ENCODE results near the gene DOCK9. TPM values are rescaled to one million over a fixed set of nuclear protein-coding genes. Genes with fewer than 3 reads are reported as not detected.

The DOCK9 gene
- total and polyA plus RNA-seq, 2 donors, result 63.5 to 84.4 TPM

DNA sequence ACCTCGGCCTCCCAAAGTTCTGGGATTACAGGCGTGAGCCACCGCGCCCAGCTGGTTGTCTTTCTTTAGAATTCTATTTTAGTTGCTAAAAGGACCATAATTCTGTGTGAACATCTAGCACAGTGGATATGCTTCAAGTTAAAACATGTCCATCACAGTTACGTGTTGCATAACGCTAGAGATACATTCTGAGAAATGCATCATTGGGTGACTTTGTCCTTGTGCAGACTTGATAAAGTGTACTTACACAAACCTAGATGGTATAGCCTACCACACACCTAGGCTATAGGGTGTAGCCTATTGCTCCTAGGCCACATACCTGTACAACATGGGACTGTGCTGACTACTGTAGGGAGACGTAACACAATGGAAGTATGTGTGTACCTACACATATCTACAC, 35.4 kb downstream of the DOCK9 start:
- 95% methylated on average over 7 of the region's 7 CpGs for WGBS
- DNase-seq (ENCODE audit: extremely low spot score), result no peak
- no peaks in the 10 kb centered on the region for H3K4me1 ChIP-seq (ENCODE audit: insufficient read depth)
- H3K27ac ChIP-seq (ENCODE audit: low read depth), result no peak overlapping the region
- H3K4me3 ChIP-seq (ENCODE audit: low read depth, low read length), result no peak overlapping the region
- H3K36me3 ChIP-seq (ENCODE audit: insufficient read depth), result no peaks in the 10 kb centered on the region

DNA sequence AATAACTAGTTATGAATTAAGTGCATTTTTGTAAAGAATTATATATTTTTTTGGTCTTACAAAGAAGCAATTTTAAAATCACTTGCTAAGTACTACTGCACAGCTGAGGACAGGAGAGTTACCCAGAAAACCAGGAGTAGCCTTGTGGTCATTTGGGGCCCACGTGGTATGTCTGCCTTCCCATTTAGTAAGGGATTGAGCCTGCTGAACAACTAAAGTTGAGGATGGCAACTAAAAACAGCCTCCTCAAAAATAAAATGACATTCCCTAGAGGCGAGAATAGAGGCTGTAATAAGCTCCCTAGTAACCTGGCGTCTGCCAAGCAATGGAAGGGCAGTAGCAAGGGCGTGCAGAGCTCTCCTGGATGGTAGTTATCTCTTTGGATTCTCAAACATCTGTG, 36.3 kb downstream of the DOCK9 start:
- Histone ChIP-seq H3K36me3 (ENCODE audit: insufficient read depth) (no peaks in the 10 kb centered on the region), H3K27ac (ENCODE audit: low read depth) (no peak overlapping the region), H3K4me1 (ENCODE audit: insufficient read depth) (no peaks in the 10 kb centered on the region), H3K4me3 (ENCODE audit: low read depth, low read length) (no peak overlapping the region)
- 95% methylated on average over 4 of the region's 4 CpGs for WGBS
- no peak for DNase-seq (ENCODE audit: extremely low spot score)

DNA sequence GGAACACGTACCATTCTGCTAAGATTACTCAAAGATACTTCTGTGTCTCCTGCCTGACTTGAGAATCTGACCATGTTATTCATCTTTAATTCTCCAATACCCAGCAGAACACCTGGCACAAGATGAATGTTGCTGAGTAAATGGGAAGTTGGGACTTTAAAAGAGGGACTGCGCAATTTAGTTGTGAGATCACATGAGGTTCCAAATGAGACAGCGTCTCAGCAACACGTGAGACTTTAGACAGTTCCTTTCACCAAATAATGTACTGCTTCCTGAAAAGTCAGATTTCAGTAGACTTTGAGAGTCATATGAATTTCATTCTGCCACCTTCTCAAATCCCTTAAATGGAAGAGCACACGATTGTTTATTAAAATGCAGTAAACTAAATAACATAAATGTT, 36.7 kb downstream of the DOCK9 start:
- H3K4me1 ChIP-seq (ENCODE audit: insufficient read depth), result no peaks in the 10 kb centered on the region
- no peaks in the 10 kb centered on the region for H3K36me3 ChIP-seq (ENCODE audit: insufficient read depth)
- DNase-seq (ENCODE audit: extremely low spot score), result no peak
- WGBS, result 84% methylated on average over 5 of the region's 5 CpGs
- H3K27ac ChIP-seq (ENCODE audit: low read depth), result no peak overlapping the region
- H3K4me3 ChIP-seq (ENCODE audit: low read depth, low read length), result no peak overlapping the region

DNA sequence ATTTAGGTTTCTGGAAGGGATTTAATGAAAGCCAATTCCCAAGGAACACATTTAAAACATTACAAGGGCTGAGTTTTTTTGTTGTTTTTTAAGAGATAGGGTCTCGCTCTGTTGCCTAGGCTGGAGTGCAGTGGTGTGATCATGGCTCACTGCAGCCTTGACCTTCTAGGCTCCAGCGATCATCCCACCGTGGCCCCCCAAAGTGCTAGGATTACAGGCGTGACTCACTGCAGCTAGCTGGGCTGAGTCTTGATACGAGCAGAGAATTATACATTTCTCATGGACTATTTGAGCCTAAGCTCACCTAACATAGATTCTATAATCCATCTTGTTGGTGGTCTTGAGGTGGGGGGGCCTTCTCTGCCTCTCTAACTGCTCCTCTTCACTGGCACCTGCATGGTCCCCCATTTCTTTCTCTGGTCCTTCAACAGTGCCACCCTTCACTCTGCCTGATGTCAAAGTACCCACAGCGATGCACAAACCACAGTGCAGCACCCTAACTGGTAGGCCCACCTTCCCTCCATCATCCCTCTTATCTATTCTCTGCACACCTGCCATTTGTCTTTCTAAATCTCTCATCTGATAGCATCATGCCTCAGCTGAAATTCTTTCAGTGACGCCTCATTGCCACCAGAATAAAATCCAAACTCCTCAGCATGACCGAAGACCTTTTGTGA, 37.4 kb downstream of the DOCK9 start:
- H3K36me3 ChIP-seq (ENCODE audit: insufficient read depth), result no peaks in the 10 kb centered on the region
- H3K27ac ChIP-seq (ENCODE audit: low read depth), result no peak overlapping the region
- DNase-seq (ENCODE audit: extremely low spot score), result no peak
- no peak overlapping the region for H3K4me3 ChIP-seq (ENCODE audit: low read depth, low read length)
- no peaks in the 10 kb centered on the region for H3K4me1 ChIP-seq (ENCODE audit: insufficient read depth)
- 81% methylated on average over 8 of the region's 8 CpGs for WGBS

DNA sequence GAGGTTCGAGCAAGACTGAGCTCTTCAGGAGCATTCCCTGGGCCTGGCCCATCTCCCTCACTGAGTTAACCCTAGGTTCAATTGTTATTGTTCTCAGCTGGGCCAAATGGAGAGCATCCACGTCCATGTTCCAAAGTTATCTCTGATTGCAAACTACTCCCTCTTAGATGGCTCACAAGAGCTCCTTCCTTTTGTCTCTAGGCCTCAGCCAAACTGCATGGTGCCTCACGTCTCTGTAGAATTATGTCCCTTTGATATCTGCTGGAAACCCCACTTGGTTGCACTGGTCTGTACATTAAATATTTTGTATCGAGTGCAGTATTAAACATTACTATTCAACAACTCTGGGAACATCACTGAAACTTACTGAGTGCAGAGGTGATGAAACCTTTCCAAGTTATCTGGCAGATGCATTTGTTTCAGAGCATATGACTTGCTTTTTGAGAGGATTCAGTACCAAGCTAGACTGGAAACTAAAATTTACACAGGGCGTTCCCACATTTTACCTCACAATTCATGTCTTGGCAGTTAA, 38.1 kb downstream of the DOCK9 start:
- Histone ChIP-seq H3K4me1 (ENCODE audit: insufficient read depth) (no peaks in the 10 kb centered on the region), H3K36me3 (ENCODE audit: insufficient read depth) (no peaks in the 10 kb centered on the region), H3K4me3 (ENCODE audit: low read depth, low read length) (no peak overlapping the region), H3K27ac (ENCODE audit: low read depth) (no peak overlapping the region)
- DNase-seq (ENCODE audit: extremely low spot score), result peak; percentile 40
- WGBS, result 57% methylated on average over 5 of the region's 5 CpGs

DNA sequence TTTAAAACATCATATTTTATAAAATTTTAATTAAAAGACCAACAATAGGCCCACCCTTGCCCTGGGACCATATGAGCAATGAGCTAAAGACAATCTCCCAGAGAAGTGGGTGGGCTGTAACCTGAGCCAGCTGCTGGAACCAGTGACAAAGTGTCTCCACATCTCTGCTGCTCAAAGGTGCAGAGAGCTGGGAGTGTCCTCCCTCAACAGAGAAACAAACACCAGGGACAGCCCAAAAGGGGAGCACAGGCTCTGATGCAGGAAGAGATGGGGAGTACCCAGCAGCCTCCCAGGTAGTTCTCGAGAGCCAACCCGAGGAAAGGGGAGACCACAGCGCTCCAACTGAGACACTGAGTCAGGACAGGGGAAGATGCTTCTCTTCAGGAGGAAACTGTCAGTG, 39.1 kb downstream of the DOCK9 start:
- no peaks in the 10 kb centered on the region for H3K4me1 ChIP-seq (ENCODE audit: insufficient read depth)
- H3K36me3 ChIP-seq (ENCODE audit: insufficient read depth), result no peaks in the 10 kb centered on the region
- no peak overlapping the region for H3K4me3 ChIP-seq (ENCODE audit: low read depth, low read length)
- 81% methylated on average over 3 of the region's 3 CpGs for WGBS
- H3K27ac ChIP-seq (ENCODE audit: low read depth), result no peak overlapping the region
- DNase-seq (ENCODE audit: extremely low spot score), result no peak

DNA sequence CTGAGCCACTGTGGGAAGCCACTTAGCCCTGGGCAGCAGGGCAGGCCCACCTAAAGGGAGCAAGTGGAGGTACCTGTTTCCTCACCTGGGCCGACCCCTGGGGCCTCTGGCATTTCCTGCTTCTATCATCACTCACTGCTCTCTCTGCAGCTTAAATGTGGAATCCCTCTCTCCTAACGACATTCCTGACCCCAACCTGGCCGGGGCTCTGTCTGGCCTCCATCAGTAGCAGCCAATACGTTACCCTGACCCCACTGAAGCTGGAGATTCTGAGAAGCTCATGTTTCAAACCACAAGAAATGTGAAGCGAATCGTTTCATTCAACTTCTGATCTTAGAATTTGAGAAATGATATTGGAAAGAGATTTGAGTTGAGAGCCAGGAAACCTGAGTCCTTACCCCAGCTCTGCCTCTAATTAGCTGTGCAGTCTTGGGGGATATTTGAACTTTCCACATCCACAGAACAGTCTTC, 39.9 kb downstream of the DOCK9 start:
- no peak overlapping the region for H3K4me3 ChIP-seq (ENCODE audit: low read depth, low read length)
- no peaks in the 10 kb centered on the region for H3K4me1 ChIP-seq (ENCODE audit: insufficient read depth)
- 61% methylated on average over 6 of the region's 6 CpGs for WGBS
- H3K36me3 ChIP-seq (ENCODE audit: insufficient read depth), result no peaks in the 10 kb centered on the region
- no peak overlapping the region for H3K27ac ChIP-seq (ENCODE audit: low read depth)
- DNase-seq (ENCODE audit: extremely low spot score), result no peak

DNA sequence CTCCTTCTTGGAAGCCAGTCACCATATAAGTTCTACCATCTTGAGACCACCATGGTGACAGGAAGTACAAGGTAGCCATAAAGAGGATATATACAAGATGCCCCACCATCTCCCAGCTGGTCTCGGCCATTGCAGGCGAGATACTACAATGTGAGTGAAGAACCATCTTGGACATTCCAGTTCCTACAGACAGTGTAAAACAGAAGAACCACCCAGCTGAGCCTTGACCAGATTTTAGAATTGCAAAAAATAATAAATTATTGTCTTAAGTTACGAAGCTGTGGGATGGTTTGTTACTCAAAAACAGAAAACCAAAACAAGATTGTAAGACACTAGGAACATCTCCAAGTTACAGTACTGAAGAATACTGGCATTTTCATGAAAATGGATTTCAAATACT, 43.6 kb downstream of the DOCK9 start:
- no peak overlapping the region for H3K4me3 ChIP-seq (ENCODE audit: low read depth, low read length)
- no peak overlapping the region for H3K27ac ChIP-seq (ENCODE audit: low read depth)
- 100% methylated on average over 3 of the region's 3 CpGs for WGBS
- DNase-seq (ENCODE audit: extremely low spot score), result no peak
- peaks cover 2% of the 10 kb centered on the region for H3K36me3 ChIP-seq (ENCODE audit: insufficient read depth)
- H3K4me1 ChIP-seq (ENCODE audit: insufficient read depth), result no peaks in the 10 kb centered on the region

DNA sequence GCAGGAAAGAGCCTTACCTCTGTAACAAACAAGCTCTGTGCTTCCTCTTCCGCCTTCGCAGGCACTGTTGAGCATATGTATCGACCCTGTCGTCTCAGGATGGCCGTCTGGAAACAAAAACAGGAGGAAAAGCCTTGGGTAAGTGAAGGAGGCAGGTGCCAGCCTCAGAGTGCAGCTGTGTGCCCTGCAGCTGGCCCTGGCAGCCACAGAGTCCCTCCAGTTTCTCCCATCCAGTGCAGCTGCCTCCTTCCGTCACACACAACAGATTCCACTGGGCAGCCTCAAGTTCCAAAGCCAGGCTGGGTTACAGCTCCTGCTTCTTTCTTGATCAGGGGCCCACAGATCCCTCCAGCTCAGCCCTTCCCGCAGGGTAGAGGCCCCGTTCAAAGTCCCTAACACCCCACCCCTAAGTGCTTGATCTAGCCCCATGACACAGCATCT, 47.7 kb downstream of the DOCK9 start:
- DNase-seq (ENCODE audit: extremely low spot score), result no peak
- H3K4me3 ChIP-seq (ENCODE audit: low read depth, low read length), result no peak overlapping the region
- no peaks in the 10 kb centered on the region for H3K4me1 ChIP-seq (ENCODE audit: insufficient read depth)
- 69% methylated on average over 8 of the region's 8 CpGs for WGBS
- no peak overlapping the region for H3K27ac ChIP-seq (ENCODE audit: low read depth)
- H3K36me3 ChIP-seq (ENCODE audit: insufficient read depth), result peaks cover 2% of the 10 kb centered on the region

DNA sequence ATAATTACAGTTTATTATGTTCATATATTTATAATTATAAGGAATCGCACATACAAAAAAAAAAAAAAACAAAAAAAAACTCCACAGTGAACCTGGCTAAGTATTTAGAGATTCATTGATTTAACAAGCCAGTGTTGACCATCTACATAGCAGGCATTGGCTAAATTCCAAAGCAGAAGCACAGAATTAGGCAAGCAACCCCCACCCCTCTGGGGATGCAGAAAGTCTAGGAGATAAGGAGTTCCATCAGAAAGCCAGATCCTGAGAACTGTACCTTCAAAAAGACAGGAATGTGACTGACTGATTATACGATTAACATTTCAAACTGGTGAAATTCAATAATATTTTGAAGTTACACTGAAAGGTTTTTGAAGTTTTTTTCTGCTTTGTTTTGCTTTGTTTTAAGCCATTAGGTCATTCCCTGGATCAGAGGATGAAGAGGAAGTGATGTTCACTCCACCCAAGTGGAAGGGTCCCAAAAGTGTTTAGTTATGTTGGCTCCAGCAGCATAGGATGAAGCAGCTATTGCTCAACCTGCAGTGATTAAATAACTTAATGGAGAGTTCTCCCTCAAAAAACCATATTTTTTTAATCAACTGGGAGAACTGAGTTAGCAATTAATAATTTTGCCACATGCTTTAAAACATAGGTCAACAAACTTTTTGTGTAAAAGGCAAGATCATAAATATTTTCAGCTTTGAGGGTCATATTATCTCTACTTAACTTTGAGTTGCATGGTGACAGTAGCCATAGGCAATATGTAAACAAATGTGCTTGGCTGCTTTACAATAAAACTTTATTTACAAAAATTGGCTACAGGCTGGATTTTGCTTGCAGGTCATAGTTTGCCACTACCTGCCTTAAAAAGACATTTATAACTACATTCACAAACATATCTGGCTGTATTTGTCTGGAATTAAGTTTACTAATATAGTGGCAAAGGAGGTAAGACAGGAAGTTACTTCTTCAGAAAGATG, 49.6 kb downstream of the DOCK9 start:
- H3K4me1 ChIP-seq (ENCODE audit: insufficient read depth), result no peaks in the 10 kb centered on the region
- DNase-seq (ENCODE audit: extremely low spot score), result no peak
- H3K36me3 ChIP-seq (ENCODE audit: insufficient read depth), result peaks cover 2% of the 10 kb centered on the region
- peak overlapping the region; percentile 38 for H3K27ac ChIP-seq (ENCODE audit: low read depth)
- no peak overlapping the region for H3K4me3 ChIP-seq (ENCODE audit: low read depth, low read length)
- WGBS, result 70% methylated on average over 2 of the region's 2 CpGs

DNA sequence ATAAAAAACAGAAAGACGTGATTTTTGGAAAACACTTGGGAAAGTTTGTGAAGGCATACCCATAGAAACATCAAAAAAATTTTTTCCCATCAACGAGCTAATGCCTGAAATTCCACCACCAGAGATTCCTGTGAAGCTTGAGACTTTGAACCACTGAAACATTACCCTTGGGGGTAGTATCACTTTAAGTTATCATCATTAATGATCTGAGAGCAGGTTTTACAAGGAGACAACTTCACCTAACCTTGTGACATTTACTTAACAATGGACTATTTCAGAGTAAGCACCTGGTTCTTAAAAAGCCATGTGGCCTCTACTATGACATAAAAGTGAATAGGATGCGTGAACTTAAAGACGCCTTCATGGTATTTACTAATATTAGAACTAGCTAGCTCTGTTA, 51.9 kb downstream of the DOCK9 start:
- DNase-seq (ENCODE audit: extremely low spot score), result no peak
- Histone ChIP-seq H3K36me3 (ENCODE audit: insufficient read depth) (peaks cover 3% of the 10 kb centered on the region), H3K4me3 (ENCODE audit: low read depth, low read length) (no peak overlapping the region), H3K4me1 (ENCODE audit: insufficient read depth) (no peaks in the 10 kb centered on the region), H3K27ac (ENCODE audit: low read depth) (no peak overlapping the region)
- WGBS, result 89% methylated on average over 4 of the region's 4 CpGs

DNA sequence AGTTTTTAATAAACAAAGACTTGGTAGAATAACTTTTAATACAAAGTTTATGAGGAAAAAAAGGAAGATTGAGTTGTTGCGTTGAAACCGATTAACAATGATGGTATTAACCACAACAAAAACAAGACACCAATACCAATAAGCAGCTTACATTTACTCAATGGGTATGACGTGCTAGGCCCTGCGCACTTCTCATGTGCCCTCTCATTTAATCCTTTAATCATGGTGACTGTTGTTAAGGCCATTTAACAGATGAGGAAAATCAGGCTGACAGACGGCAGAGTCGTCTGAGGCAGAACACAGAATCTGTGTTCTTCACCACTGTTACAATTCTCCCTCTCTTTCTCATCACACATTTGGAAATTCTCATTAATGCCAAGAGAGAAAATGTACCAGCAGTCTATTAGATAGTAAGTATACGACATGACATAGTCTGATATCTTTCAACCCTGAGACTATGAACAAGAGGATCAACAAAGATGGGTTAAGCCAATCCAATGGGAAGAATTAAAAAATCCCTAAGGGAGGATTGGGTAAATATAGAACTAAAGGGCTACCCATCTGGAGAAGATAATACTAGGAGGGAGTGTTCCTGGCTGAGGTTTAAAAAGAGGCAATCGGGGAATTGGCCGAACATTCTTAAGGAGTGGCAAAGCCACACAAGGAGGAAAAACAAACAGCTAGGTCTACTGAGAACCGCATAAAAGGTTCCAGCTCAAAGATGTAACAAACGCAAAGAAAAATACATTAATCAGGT, 54.0 kb downstream of the DOCK9 start:
- no peak overlapping the region for H3K4me3 ChIP-seq (ENCODE audit: low read depth, low read length)
- no peak for DNase-seq (ENCODE audit: extremely low spot score)
- no peak overlapping the region for H3K27ac ChIP-seq (ENCODE audit: low read depth)
- H3K36me3 ChIP-seq (ENCODE audit: insufficient read depth), result peaks cover 3% of the 10 kb centered on the region
- no peaks in the 10 kb centered on the region for H3K4me1 ChIP-seq (ENCODE audit: insufficient read depth)
- 81% methylated on average over 11 of the region's 11 CpGs for WGBS

DNA sequence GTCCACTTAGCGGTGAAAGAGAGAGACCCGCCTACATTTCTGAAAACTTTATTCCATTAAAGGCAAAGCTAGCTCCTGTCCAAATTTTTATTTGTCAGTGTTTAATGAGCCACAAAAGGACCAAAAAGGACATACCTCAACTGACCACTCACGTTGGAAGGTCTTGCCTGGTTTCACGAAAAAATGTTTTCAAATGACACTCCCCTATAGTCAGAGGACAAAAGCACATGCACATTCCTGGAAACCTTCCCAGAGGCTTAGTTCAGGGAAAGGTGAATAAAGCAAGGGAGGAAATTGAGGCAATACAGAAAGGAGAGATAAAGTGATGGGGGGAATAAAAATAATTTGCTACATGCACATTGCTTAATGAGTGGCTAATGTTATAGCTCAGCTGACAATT, 55.6 kb downstream of the DOCK9 start:
- no peak overlapping the region for H3K27ac ChIP-seq (ENCODE audit: low read depth)
- 93% methylated on average over 4 of the region's 4 CpGs for WGBS
- DNase-seq (ENCODE audit: extremely low spot score), result no peak
- no peaks in the 10 kb centered on the region for H3K4me1 ChIP-seq (ENCODE audit: insufficient read depth)
- peaks cover 3% of the 10 kb centered on the region for H3K36me3 ChIP-seq (ENCODE audit: insufficient read depth)
- no peak overlapping the region for H3K4me3 ChIP-seq (ENCODE audit: low read depth, low read length)

Data from urinary bladder (tissue), 4 donors.